Caco-2 (cell line): Measurements from ENCODE around the gene C3orf70. TPM values are rescaled to one million over a fixed set of nuclear protein-coding genes. Genes with fewer than 3 reads are reported as not detected.

Experiments
- BruUV-seq: library from RNA; stranded (reverse); fragments of 400-500 nt; replicated peaks from 2 replicates; lab custom pipeline; 2021; lab: Mats Ljungman, UMichigan
- CTCF ChIA-PET: fragments of 300-600 bp; sonication (Branson Sonifier 250); formaldehyde crosslinking; loops from one replicate; lab custom pipeline; 2022; ENCODE audit warnings: antibody characterized with exemption; lab: Charles Lee
- POLR2A ChIA-PET: fragments of 300-600 bp; sonication (Branson Sonifier 250); formaldehyde crosslinking; loops from one replicate; lab custom pipeline; 2022; ENCODE audit warnings: antibody characterized with exemption; lab: Charles Lee
- DNase-seq, 2 experiments: peaks; one replicate each; pipeline versions ENCODE4 v3.0.0 to v3.0.0-alpha.2; 2020 to 2022
- H3K27me3 ChIP-seq: replicated peaks from 2 replicates; pipeline ENCODE4 v1.6.0; 2011; ENCODE audit warnings: low read length; ENCODE audit not compliant: control insufficient read depth, insufficient read depth
- H3K36me3 ChIP-seq: 2 replicates; pipeline ENCODE4 v1.5.1; 2011; ENCODE audit warnings: low read length; ENCODE audit not compliant: control insufficient read depth, insufficient read depth
- H3K4me1 ChIP-seq: fragments of 250-450 bp; sonication (Bioruptor Pico); 2 replicates; pipeline ENCODE4 v1.5.1; 2020; ENCODE audit warnings: mild to moderate bottlenecking
- H3K4me3 ChIP-seq: 2 replicates; pipeline ENCODE4 v1.5.1; 2011; ENCODE audit warnings: low read depth, mild to moderate bottlenecking, control low read depth, low read length
- H3K9me3 ChIP-seq: fragments of 250-450 bp; sonication (Bioruptor Pico); 2 replicates; pipeline ENCODE4 v1.5.1; 2020; ENCODE audit warnings: mild to moderate bottlenecking, moderate library complexity
- H3K27ac Mint-ChIP-seq: one replicate; pipeline ENCODE4 v1.8.0; 2022; ENCODE audit warnings: mixed read lengths; ENCODE audit not compliant: unreplicated experiment
- H3K27me3 Mint-ChIP-seq: one replicate; pipeline ENCODE4 v1.8.0; 2022; ENCODE audit warnings: mixed read lengths; ENCODE audit not compliant: insufficient read depth, unreplicated experiment
- H3K36me3 Mint-ChIP-seq: one replicate; pipeline ENCODE4 v1.8.0; 2022; ENCODE audit warnings: mild to moderate bottlenecking, mixed read lengths; ENCODE audit not compliant: insufficient read depth, unreplicated experiment
- H3K4me1 Mint-ChIP-seq: one replicate; pipeline ENCODE4 v1.8.0; 2022; ENCODE audit warnings: low read depth, mixed read lengths; ENCODE audit not compliant: unreplicated experiment
- H3K4me3 Mint-ChIP-seq: one replicate; pipeline ENCODE4 v1.8.0; 2022; ENCODE audit warnings: mild to moderate bottlenecking, moderate library complexity, mixed read lengths; ENCODE audit not compliant: unreplicated experiment
- H3K9me3 Mint-ChIP-seq: one replicate; pipeline ENCODE4 v1.8.0; 2022; ENCODE audit warnings: mixed read lengths; ENCODE audit not compliant: unreplicated experiment
- intact Hi-C: fragments of 100-400 bp; cut with micrococcal nuclease; formaldehyde crosslinking; loops from one replicate; pipeline ENCODE4 v1.10.0; 2022; ENCODE audit not compliant: unreplicated experiment
- total RNA-seq: library from RNA; stranded (reverse); gene quantifications from 2 replicates; pipeline ENCODE4 v1.2.3, GENCODE V29; 2022
- TF ChIP-seq, protein P1 (sequence below), 2 experiments: fragments of 200-600 bp in 1 of 2; IDR thresholded peaks; 1 replicate in 1 of 2; 2 replicates in 1 of 2; pipeline versions ENCODE4 v1.5.1 to v1.8.0; 2011 to 2022; ENCODE audit warnings: antibody characterized with exemption in 1 of 2, control low read depth in 1 of 2, inconsistent platforms in 1 of 2, low read depth in 1 of 2, low read length in 1 of 2, mild to moderate bottlenecking in 1 of 2, moderate library complexity in 1 of 2; ENCODE audit not compliant: insufficient read depth in 1 of 2, severe bottlenecking in 1 of 2, unreplicated experiment in 1 of 2

Gene C3orf70
- total RNA-seq, 1 experiment from 2014 or later, result 11.2 TPM

DNA sequence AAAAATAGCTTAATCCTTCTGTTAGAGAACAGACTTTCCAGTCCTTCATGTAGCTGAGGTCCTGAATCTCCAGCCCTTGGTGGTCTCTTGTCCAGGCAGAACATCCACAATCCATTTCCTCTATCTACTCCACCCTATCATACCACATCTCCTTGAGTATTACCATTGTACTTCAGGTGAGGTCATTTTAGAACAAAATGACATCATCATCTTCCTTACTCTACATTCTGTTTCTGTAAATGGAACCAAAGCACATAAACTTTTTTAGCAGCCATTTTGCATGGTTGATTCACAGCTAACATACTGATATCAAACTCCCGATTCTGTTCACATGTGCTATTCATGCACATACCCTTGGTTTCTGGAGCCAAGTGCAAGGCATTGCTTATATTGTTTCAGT is 112.4 kb downstream of the C3orf70 start:
- no peak overlapping the region for H3K27ac Mint-ChIP-seq
- H3K9me3 Mint-ChIP-seq, result peaks cover 9% of the 10 kb centered on the region
- no peaks in the 10 kb centered on the region for H3K4me1 ChIP-seq
- BruUV-seq, result no TSS peak
- TF ChIP-seq, protein P1, sequence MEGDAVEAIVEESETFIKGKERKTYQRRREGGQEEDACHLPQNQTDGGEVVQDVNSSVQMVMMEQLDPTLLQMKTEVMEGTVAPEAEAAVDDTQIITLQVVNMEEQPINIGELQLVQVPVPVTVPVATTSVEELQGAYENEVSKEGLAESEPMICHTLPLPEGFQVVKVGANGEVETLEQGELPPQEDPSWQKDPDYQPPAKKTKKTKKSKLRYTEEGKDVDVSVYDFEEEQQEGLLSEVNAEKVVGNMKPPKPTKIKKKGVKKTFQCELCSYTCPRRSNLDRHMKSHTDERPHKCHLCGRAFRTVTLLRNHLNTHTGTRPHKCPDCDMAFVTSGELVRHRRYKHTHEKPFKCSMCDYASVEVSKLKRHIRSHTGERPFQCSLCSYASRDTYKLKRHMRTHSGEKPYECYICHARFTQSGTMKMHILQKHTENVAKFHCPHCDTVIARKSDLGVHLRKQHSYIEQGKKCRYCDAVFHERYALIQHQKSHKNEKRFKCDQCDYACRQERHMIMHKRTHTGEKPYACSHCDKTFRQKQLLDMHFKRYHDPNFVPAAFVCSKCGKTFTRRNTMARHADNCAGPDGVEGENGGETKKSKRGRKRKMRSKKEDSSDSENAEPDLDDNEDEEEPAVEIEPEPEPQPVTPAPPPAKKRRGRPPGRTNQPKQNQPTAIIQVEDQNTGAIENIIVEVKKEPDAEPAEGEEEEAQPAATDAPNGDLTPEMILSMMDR (IDR thresholded peaks at IDR 0.05; ENCODE audit: insufficient read depth in 1 of 2, low read depth in 1 of 2, low read length in 1 of 2, severe bottlenecking in 1 of 2, unreplicated experiment in 1 of 2), result no peak
- H3K9me3 ChIP-seq, result no peaks in the 10 kb centered on the region
- ChIA-PET POLR2A (interaction anchor here (0.6 kb wide), 1 partner anchor 116 kb away, joined by 4 read pairs; no protein-coding TSS in a partner anchor), CTCF (no interaction called here)
- H3K27me3 Mint-ChIP-seq, result no peaks in the 10 kb centered on the region
- no peak overlapping the region for H3K4me3 ChIP-seq
- no peaks in the 10 kb centered on the region for H3K27me3 ChIP-seq
- no peak for DNase-seq
- no peaks in the 10 kb centered on the region for H3K36me3 Mint-ChIP-seq
- no peaks in the 10 kb centered on the region for H3K4me1 Mint-ChIP-seq
- intact Hi-C loops, result no loop called here
- no peaks in the 10 kb centered on the region for H3K36me3 ChIP-seq
- H3K4me3 Mint-ChIP-seq, result no peak overlapping the region

- peaks cover 9% of the 10 kb centered on the region for H3K9me3 Mint-ChIP-seq
- CTCF ChIA-PET, result no interaction called here
Measured at GRCh38 chr3:185037801-185038200, 115.1 kb downstream of the C3orf70 start.

DNA sequence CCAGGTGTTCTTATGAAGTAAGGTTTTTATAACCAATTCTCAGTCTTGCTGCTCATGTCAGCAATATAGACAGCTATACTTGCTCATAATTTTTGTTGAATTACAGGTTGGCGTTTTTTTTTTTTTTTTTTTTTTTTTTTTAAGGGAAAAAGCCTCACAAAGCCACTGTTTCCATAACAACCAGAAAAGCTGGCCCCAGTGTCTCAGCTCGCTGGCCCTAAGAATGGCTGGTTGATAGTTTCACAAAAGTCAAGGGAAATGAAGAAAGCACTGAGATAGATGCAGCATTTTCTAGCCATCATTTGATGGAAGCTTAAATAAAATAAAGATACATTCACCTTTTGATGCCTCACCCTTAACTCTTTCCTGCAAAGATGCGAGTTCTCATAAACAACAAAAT is 121.9 kb downstream of the C3orf70 start:
- Histone ChIP-seq H3K27me3 (no peaks in the 10 kb centered on the region), H3K9me3 (no peaks in the 10 kb centered on the region), H3K4me1 (no peaks in the 10 kb centered on the region), H3K36me3 (no peaks in the 10 kb centered on the region; the same call in 1 of the 2 replicates), H3K4me3 (no peak overlapping the region)
- BruUV-seq, result no TSS peak
- intact Hi-C loops, result no loop called here
- Mint-ChIP-seq H3K27me3 (no peaks in the 10 kb centered on the region), H3K27ac (no peak overlapping the region), H3K36me3 (no peaks in the 10 kb centered on the region), H3K9me3 (no peaks in the 10 kb centered on the region), H3K4me1 (no peaks in the 10 kb centered on the region), H3K4me3 (no peak overlapping the region)
- ChIA-PET POLR2A (no interaction called here), CTCF (no interaction called here)
- TF ChIP-seq, protein P1 (IDR thresholded peaks at IDR 0.05; ENCODE audit: insufficient read depth in 1 of 2, low read depth in 1 of 2, low read length in 1 of 2, severe bottlenecking in 1 of 2, unreplicated experiment in 1 of 2), result no peak
- no peak for DNase-seq

More at GRCh38 chr3:185037801-185038200, 115.1 kb downstream of the C3orf70 start:
- BruUV-seq, result no TSS peak
- Mint-ChIP-seq H3K27me3 (no peaks in the 10 kb centered on the region), H3K27ac (no peak overlapping the region), H3K36me3 (no peaks in the 10 kb centered on the region), H3K4me1 (no peaks in the 10 kb centered on the region), H3K4me3 (no peak overlapping the region)
- no peaks in the 10 kb centered on the region for H3K9me3 ChIP-seq
- POLR2A ChIA-PET, result no interaction called here
- TF ChIP-seq, protein P1 (IDR thresholded peaks at IDR 0.05; ENCODE audit: insufficient read depth in 1 of 2, low read depth in 1 of 2, low read length in 1 of 2, severe bottlenecking in 1 of 2, unreplicated experiment in 1 of 2), result no peak
- intact Hi-C loops, result no loop called here
- H3K36me3 ChIP-seq, result no peaks in the 10 kb centered on the region
- H3K4me1 ChIP-seq, result no peaks in the 10 kb centered on the region
- no peak for DNase-seq
- H3K27me3 ChIP-seq, result no peaks in the 10 kb centered on the region
- no peak overlapping the region for H3K4me3 ChIP-seq
